IMR-90 (cell line): ENCODE results near the gene NRCAM. TPM values are rescaled to one million over a fixed set of nuclear protein-coding genes. Genes with fewer than 3 reads are reported as not detected.

Experiments
- ATAC-seq: fragments of 200-7000 bp; cut with Tn5 transposase; 2 replicates; pipeline ENCODE4 v1.9.1; 2020; ENCODE audit warnings: low read depth, mild to moderate bottlenecking, moderate library complexity
- BruUV-seq: library from RNA; stranded (reverse); fragments of 400-500 nt; replicated peaks from 2 replicates; lab custom pipeline; 2021; lab: Mats Ljungman, UMichigan
- CTCF ChIA-PET: fragments of 300-600 bp; formaldehyde crosslinking; extraction: SDS; loops from one replicate; lab custom pipeline; 2021; ENCODE audit warnings: antibody characterized with exemption; lab: Yijun Ruan, JAX
- POLR2A ChIA-PET: fragments of 300-600 bp; sonication (Branson Sonifier 250); formaldehyde crosslinking; loops from one replicate; lab custom pipeline; 2022; ENCODE audit warnings: antibody characterized with exemption; ENCODE audit not compliant: unreplicated experiment; lab: Charles Lee
- DNase-seq: peaks from one replicate; pipeline ENCODE4 v3.0.0; 2013
- H2AFZ ChIP-seq: replicated peaks from 2 replicates; pipeline ENCODE3; 2013; ENCODE audit warnings: low read length, mild to moderate bottlenecking; ENCODE audit not compliant: poor library complexity
- H2AK5ac ChIP-seq: 2 replicates; pipeline ENCODE4 v1.6.1; 2013; ENCODE audit warnings: low read depth, low read length, inconsistent platforms
- H2AK9ac ChIP-seq: replicated peaks from 2 replicates; pipeline ENCODE3; 2013; ENCODE audit warnings: mild to moderate bottlenecking, low read depth, low read length, moderate library complexity; ENCODE audit not compliant: poor library complexity
- H2BK120ac ChIP-seq: 2 replicates; pipeline ENCODE4 v1.6.1; 2013; ENCODE audit warnings: low read depth, low read length, inconsistent platforms
- H2BK15ac ChIP-seq: 3 replicates; pipeline ENCODE4 v1.6.1; 2013; ENCODE audit warnings: low read depth, low read length, inconsistent platforms
- H2BK20ac ChIP-seq: 2 replicates; pipeline ENCODE4 v1.6.1; 2013; ENCODE audit warnings: low read depth, mild to moderate bottlenecking, inconsistent platforms, low read length, moderate library complexity
- H2BK5ac ChIP-seq: 2 replicates; pipeline ENCODE4 v1.6.1; 2013; ENCODE audit warnings: mild to moderate bottlenecking, low read depth, low read length, inconsistent platforms; ENCODE audit not compliant: poor library complexity, severe bottlenecking
- H3K14ac ChIP-seq: replicated peaks from 2 replicates; pipeline ENCODE4 v1.6.1; 2013; ENCODE audit warnings: low read depth, low read length, inconsistent platforms
- H3K18ac ChIP-seq: 2 replicates; pipeline ENCODE4 v1.6.1; 2013; ENCODE audit warnings: low read depth, low read length, control low read depth
- H3K23ac ChIP-seq: 2 replicates; pipeline ENCODE4 v1.6.1; 2013; ENCODE audit warnings: low read depth, low read length, inconsistent platforms
- H3K27ac ChIP-seq: 2 replicates; pipeline ENCODE4 v1.5.1; 2013; ENCODE audit warnings: mild to moderate bottlenecking, control low read depth, low read length; ENCODE audit not compliant: insufficient read depth
- H3K27me3 ChIP-seq: 2 replicates; pipeline ENCODE4 v1.6.1; 2013; ENCODE audit warnings: low read length; ENCODE audit not compliant: control insufficient read depth, insufficient read depth
- H3K36me3 ChIP-seq: 2 replicates; pipeline ENCODE4 v1.6.1; 2013; ENCODE audit warnings: low read length, mixed read lengths; ENCODE audit not compliant: control insufficient read depth, insufficient read depth
- H3K4ac ChIP-seq: 2 replicates; pipeline ENCODE4 v1.6.1; 2013; ENCODE audit warnings: low read depth, low read length, inconsistent platforms
- H3K4me1 ChIP-seq: 2 replicates; pipeline ENCODE4 v1.6.1; 2013; ENCODE audit warnings: low read length, mixed read lengths; ENCODE audit not compliant: control insufficient read depth, insufficient read depth
- H3K4me2 ChIP-seq: 2 replicates; pipeline ENCODE4 v1.6.1; 2013; ENCODE audit warnings: low read depth, mild to moderate bottlenecking, control low read depth, low read length, moderate library complexity
- H3K4me3 ChIP-seq: 2 replicates; pipeline ENCODE4 v1.5.1; 2013; ENCODE audit warnings: low read depth, mild to moderate bottlenecking, control low read depth, low read length, moderate library complexity; ENCODE audit not compliant: insufficient read depth
- H3K56ac ChIP-seq: 2 replicates; pipeline ENCODE4 v1.6.1; 2013; ENCODE audit warnings: low read length, inconsistent platforms; ENCODE audit not compliant: insufficient read depth; ENCODE audit errors: extremely low read depth
- H3K79me1 ChIP-seq, 2 experiments: 2 replicates each; pipeline ENCODE4 v1.6.1; 2013; ENCODE audit warnings: low read length in 2 of 2, inconsistent platforms in 1 of 2, low read depth in 1 of 2
- H3K9ac ChIP-seq: 2 replicates; pipeline ENCODE4 v1.6.1; 2013; ENCODE audit warnings: low read depth, low read length, control low read depth
- H3K9me1 ChIP-seq: 2 replicates; pipeline ENCODE4 v1.6.1; 2013; ENCODE audit warnings: low read length, inconsistent platforms; ENCODE audit not compliant: insufficient read depth
- H3K9me3 ChIP-seq: 2 replicates; pipeline ENCODE4 v1.6.1; 2013; ENCODE audit warnings: low read length; ENCODE audit not compliant: control insufficient read depth, insufficient read depth
- H4K20me1 ChIP-seq: 2 replicates; pipeline ENCODE4 v1.6.1; 2013; ENCODE audit warnings: low read length, inconsistent platforms; ENCODE audit not compliant: insufficient read depth
- H4K5ac ChIP-seq: 2 replicates; pipeline ENCODE4 v1.6.1; 2013; ENCODE audit warnings: mild to moderate bottlenecking, low read depth, low read length, control low read depth
- H4K8ac ChIP-seq, 2 experiments: 2 replicates each; pipeline ENCODE4 v1.6.1; 2013; ENCODE audit warnings: low read depth in 2 of 2, low read length in 2 of 2, control low read depth in 1 of 2, inconsistent platforms in 1 of 2
- H4K91ac ChIP-seq: 2 replicates; pipeline ENCODE4 v1.6.1; 2013; ENCODE audit warnings: low read depth, low read length, inconsistent platforms; ENCODE audit not compliant: insufficient read depth
- BHLHE40 ChIP-seq: fragments of 150-350 bp; IDR thresholded peaks from 2 replicates; pipeline ENCODE4 v1.6.1; 2016; ENCODE audit warnings: mild to moderate bottlenecking, low read depth, low read length
- CEBPB ChIP-seq: IDR thresholded peaks from 2 replicates; pipeline ENCODE4 v1.6.1; 2012; ENCODE audit warnings: low read depth, low read length, improper control_type of control experiment
- ELK1 ChIP-seq: fragments of 150-350 bp; IDR thresholded peaks from 2 replicates; pipeline ENCODE4 v1.6.1; 2016; ENCODE audit warnings: low read depth, mild to moderate bottlenecking, low read length, moderate library complexity, borderline replicate concordance
- MAZ ChIP-seq: IDR thresholded peaks from 2 replicates; pipeline ENCODE4 v1.6.1; 2012; ENCODE audit warnings: low read depth, mild to moderate bottlenecking, low read length, improper control_type of control experiment, moderate library complexity, borderline replicate concordance
- MXI1 ChIP-seq: IDR thresholded peaks from 2 replicates; pipeline ENCODE4 v1.6.1; 2012; ENCODE audit warnings: low read depth, mild to moderate bottlenecking, low read length, moderate library complexity, borderline replicate concordance
- POLR2A ChIP-seq: IDR thresholded peaks from 2 replicates; pipeline ENCODE4 v1.6.1; 2012; ENCODE audit warnings: mild to moderate bottlenecking, low read depth, low read length
- RCOR1 ChIP-seq: IDR thresholded peaks from 2 replicates; pipeline ENCODE4 v1.6.1; 2012; ENCODE audit warnings: mild to moderate bottlenecking, low read length, improper control_type of control experiment; ENCODE audit not compliant: insufficient replicate concordance
- RFX5 ChIP-seq: IDR thresholded peaks from 2 replicates; pipeline ENCODE4 v1.8.0; 2012; ENCODE audit warnings: low read depth, mild to moderate bottlenecking, low read length, moderate library complexity
- SMC3 ChIP-seq: fragments of 150-350 bp; IDR thresholded peaks from 2 replicates; pipeline ENCODE4 v1.6.1; 2016; ENCODE audit warnings: low read depth, mild to moderate bottlenecking, antibody characterized with exemption, low read length, moderate library complexity
- WGBS, 2 experiments: methylation state at CpG; one replicate each; pipeline versions ENCODE4 v1.1.5 to v1.1.7; 2013; ENCODE audit warnings: missing lambda C conversion rate in 2 of 2; ENCODE audit not compliant: insufficient read length in 1 of 2; ENCODE audit errors: extremely low coverage in 2 of 2; 5-methylcytosine and 5-hydroxymethylcytosine counted together
- dilution Hi-C: fragments of 300-500 bp; cut with HindIII; formaldehyde crosslinking; loops from one replicate; pipeline ENCODE4 v1.14.3; 2018; ENCODE audit warnings: low sequenced_read_pairs; ENCODE audit not compliant: unreplicated experiment
- in situ Hi-C: fragments of 300-500 bp; cut with MboI; formaldehyde crosslinking; loops from 3 replicates; pipeline ENCODE4 v1.14.3; 2019; ENCODE audit warnings: low sequenced_read_pairs, inconsistent platforms, mixed read lengths
- intact Hi-C: fragments of 100-400 bp; cut with micrococcal nuclease; formaldehyde crosslinking; loops from 2 replicates; pipeline ENCODE4 v1.10.0; 2022
- polyA plus RNA-seq, 3 experiments: library from polyadenylated mRNA; depleted of rRNA; stranded (reverse); fragments of >200 nt; gene quantifications; 2 replicates each; pipeline ENCODE4 v1.2.3, GENCODE V29; 2012; ENCODE audit warnings: low replicate concordance in 1 of 3
- total RNA-seq: library from RNA; depleted of rRNA; stranded (reverse); fragments of >200 nt; gene quantifications from 2 replicates; pipeline ENCODE4 v1.2.3, GENCODE V29; 2012
- TF ChIP-seq, protein P1 (sequence below): fragments of 150-350 bp; IDR thresholded peaks from 2 replicates; pipeline ENCODE4 v1.6.1; 2017; ENCODE audit warnings: mild to moderate bottlenecking, antibody characterized with exemption, low read length, low read depth

NRCAM gene
- total and polyA plus RNA-seq, 2 of the 4 experiments (the other 2 are of a cell fraction) = 0.46 to 1.1 TPM

DNA sequence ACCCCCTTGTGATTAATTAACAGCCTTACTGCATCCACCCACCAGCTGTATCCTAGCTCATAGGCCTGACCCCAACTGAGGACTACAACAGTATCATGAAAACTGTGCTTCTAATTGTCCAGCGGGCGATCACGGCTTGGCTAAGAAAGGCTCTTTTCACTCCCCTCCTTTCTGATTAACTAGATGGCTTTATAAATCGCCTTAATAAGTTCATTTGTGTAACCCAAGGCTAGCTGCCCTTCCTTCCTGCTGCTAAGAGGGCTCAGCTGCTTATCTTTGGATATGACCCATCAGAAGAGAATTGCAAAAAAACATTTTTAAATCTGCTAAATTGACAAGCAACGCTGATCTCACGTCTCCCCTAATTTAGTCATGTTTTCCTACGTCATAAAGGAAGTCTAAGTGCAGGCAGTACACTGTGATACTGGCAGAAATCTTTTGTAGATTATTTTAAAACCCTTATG lies 163.1 kb downstream of the NRCAM start:
- H4K8ac ChIP-seq = no peak overlapping the region
- dilution Hi-C loops (no loop called here), intact Hi-C loops (no loop called here), in situ Hi-C loops (no loop called here)
- no peak overlapping the region for H2AK5ac ChIP-seq
- H4K20me1 ChIP-seq = no peaks in the 10 kb centered on the region
- no peak overlapping the region for H3K56ac ChIP-seq
- POLR2A ChIA-PET = no interaction called here
- H3K4ac ChIP-seq = no peak overlapping the region
- H3K36me3 ChIP-seq = no peaks in the 10 kb centered on the region
- no TSS peak for BruUV-seq
- H3K4me3 ChIP-seq = no peak overlapping the region
- no peak overlapping the region for H3K18ac ChIP-seq
- H2BK15ac ChIP-seq = no peak overlapping the region
- H2AK9ac ChIP-seq = no peak overlapping the region
- H3K14ac ChIP-seq = no peak overlapping the region
- H3K27ac ChIP-seq = no peak overlapping the region
- ATAC-seq (no peak), DNase-seq (no peak)
- no peaks in the 10 kb centered on the region for H3K4me1 ChIP-seq
- H4K5ac ChIP-seq = no peak overlapping the region
- no peaks in the 10 kb centered on the region for H3K9me1 ChIP-seq
- no peak overlapping the region for H2BK20ac ChIP-seq
- H4K91ac ChIP-seq = no peak overlapping the region
- no peaks in the 10 kb centered on the region for H3K79me1 ChIP-seq
- H3K9me3 ChIP-seq = no peaks in the 10 kb centered on the region
- H2AFZ ChIP-seq = no peak overlapping the region
- 83% methylated on average over 4 of the region's 7 CpGs; no CpG with 5 or more reads in 1 of the 2 experiments for WGBS, 2 experiments
- no peak overlapping the region for H2BK5ac ChIP-seq
- CTCF ChIA-PET = no interaction called here
- H3K23ac ChIP-seq = no peak overlapping the region
- no peak overlapping the region for H2BK120ac ChIP-seq
- H3K27me3 ChIP-seq = peaks cover 2% of the 10 kb centered on the region; the same call in 1 of the 2 replicates
- no peak for TF ChIP-seq SMC3
- TF ChIP-seq MAZ = no peak
- no peak for TF ChIP-seq POLR2A
- no peak for TF ChIP-seq BHLHE40
- no peak for TF ChIP-seq MXI1
- no peak for TF ChIP-seq ELK1
- TF ChIP-seq, protein P1, sequence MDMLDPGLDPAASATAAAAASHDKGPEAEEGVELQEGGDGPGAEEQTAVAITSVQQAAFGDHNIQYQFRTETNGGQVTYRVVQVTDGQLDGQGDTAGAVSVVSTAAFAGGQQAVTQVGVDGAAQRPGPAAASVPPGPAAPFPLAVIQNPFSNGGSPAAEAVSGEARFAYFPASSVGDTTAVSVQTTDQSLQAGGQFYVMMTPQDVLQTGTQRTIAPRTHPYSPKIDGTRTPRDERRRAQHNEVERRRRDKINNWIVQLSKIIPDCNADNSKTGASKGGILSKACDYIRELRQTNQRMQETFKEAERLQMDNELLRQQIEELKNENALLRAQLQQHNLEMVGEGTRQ = no peak
- no peak for TF ChIP-seq CEBPB
- TF ChIP-seq RCOR1 = no peak
- no peak for TF ChIP-seq RFX5
- no peak overlapping the region for H3K9ac ChIP-seq
- no peak overlapping the region for H3K4me2 ChIP-seq
